NCI-H2196 treated with DMSO at 0.1 percent for 48 hours (cell line): ENCODE results near the gene CRYBG2.

ENCODE experiments used
- DNase-seq: peaks from one replicate; lab custom pipeline; 2025; ENCODE audit not compliant: unreplicated experiment; lab: John Stamatoyannopoulos, UW

Gene CRYBG2

GRCh38 chr1:26372039-26372438 lies 18.1 kb upstream of the CRYBG2 start:
- DNase-seq, result no peak

- no peak for DNase-seq
Measured at GRCh38 chr1:26370591-26371382, 16.9 kb upstream of the CRYBG2 start.

- DNase-seq, result no peak
Measured at GRCh38 chr1:26368486-26368885, 14.6 kb upstream of the CRYBG2 start.

GRCh38 chr1:26368006-26368405 lies 14.1 kb upstream of the CRYBG2 start:
- no peak for DNase-seq

GRCh38 chr1:26367441-26367840 lies 13.5 kb upstream of the CRYBG2 start:
- no peak for DNase-seq

- DNase-seq, result no peak
Measured at GRCh38 chr1:26364956-26365355, 11.0 kb upstream of the CRYBG2 start.

- DNase-seq, result no peak
Measured at GRCh38 chr1:26363549-26364448, 9.9 kb upstream of the CRYBG2 start.

- DNase-seq, result no peak
Measured at GRCh38 chr1:26362331-26362730, 8.4 kb upstream of the CRYBG2 start.

GRCh38 chr1:26361605-26362122 lies 7.7 kb upstream of the CRYBG2 start:
- no peak for DNase-seq

GRCh38 chr1:26360807-26361604 lies 7.1 kb upstream of the CRYBG2 start:
- no peak for DNase-seq

GRCh38 chr1:26359981-26360806 lies 6.3 kb upstream of the CRYBG2 start:
- DNase-seq, result no peak

GRCh38 chr1:26358411-26359384 lies 4.8 kb upstream of the CRYBG2 start:
- no peak for DNase-seq

GRCh38 chr1:26357121-26357602 lies 3.2 kb upstream of the CRYBG2 start:
- no peak for DNase-seq

- DNase-seq, result no peak
Measured at GRCh38 chr1:26356106-26356505, 2.2 kb upstream of the CRYBG2 start.

- DNase-seq, result no peak
Measured at GRCh38 chr1:26354972-26355371, 1.0 kb upstream of the CRYBG2 start.

GRCh38 chr1:26353210-26353859 lies 595 bp downstream of the CRYBG2 start:
- no peak for DNase-seq

GRCh38 chr1:26352338-26352679 lies 1.6 kb downstream of the CRYBG2 start:
- no peak for DNase-seq

- DNase-seq, result no peak
Measured at GRCh38 chr1:26351590-26352337, 2.2 kb downstream of the CRYBG2 start.
